ENCODE data around the gene DNAJB8. TPM values are rescaled to one million over a fixed set of nuclear protein-coding genes. Genes with fewer than 3 reads are reported as not detected.

The DNAJB8 gene
- total and polyA plus RNA-seq, 9 of the 15 experiments (the other 6 are each of a cell fraction or from before 2014, with no cell fraction given): not detected

DNA sequence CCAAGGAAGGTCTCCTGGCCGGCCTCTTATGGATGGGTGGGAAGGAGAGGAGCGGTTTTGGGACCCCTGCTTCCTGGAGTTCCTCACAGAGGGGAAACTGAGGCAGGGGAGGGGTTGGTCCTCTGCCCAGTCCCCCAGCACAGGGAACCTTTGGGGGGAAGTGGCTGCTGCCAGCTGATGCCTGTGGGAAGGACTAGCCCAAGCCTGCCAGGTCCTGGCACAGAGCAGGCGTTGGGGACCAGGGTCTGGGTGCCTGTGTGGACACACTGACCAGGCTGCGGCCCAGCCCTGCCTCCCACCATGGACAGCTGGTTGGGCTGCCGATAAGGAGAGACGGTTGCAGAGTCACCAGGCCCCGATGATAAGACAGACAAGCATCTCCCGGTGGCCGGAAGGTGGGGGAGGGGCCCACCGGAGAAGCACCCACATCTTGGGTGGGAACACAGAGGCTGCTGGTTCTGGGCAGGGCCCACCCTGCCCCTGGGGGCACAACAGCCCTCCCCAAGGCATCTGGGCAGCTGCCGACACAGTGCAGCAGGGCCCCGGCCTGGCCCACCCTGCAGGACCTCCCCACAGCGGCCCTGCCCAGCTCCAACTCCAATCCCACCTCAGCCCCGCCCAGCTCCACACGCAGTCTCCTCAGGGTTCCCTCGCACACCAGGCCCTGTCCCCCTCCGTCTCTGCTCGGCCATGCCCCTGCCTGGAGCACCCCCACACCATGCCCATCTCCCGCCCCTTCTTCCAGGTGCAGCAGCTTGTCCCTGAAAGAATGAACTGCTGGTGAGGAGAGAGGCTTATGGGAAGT, 50.7 kb downstream of the DNAJB8 start (continued):
- peak; percentile 62; the same call in 1 of the 2 replicates for TF ChIP-seq ESRRA (IDR thresholded peaks at IDR 0.05; ENCODE audit: borderline replicate concordance, low read depth)
- peak; percentile 71 to 92; a peak in 2 of 4 replicates for TF ChIP-seq MAZ (CRISPR knock-in tag; conservative IDR thresholded peaks at IDR 0.05 in 1 of 2, IDR thresholded peaks at IDR 0.05 in 1 of 2)
- peak; percentile 71; the same call in 1 of the 2 replicates for TF ChIP-seq ZC3H4 (CRISPR knock-in tag; IDR thresholded peaks at IDR 0.05; ENCODE audit: borderline replicate concordance)
- TF ChIP-seq ZEB2 (IDR thresholded peaks at IDR 0.05): peak; percentile 59
- TF ChIP-seq ZNF253 (CRISPR knock-in tag; conservative IDR thresholded peaks at IDR 0.05): no peak
- no peak for TF ChIP-seq FOXJ3 (CRISPR knock-in tag; IDR thresholded peaks at IDR 0.05)
- no peak; a peak in 1 of 3 replicates for TF ChIP-seq CBX3 (IDR thresholded peaks at IDR 0.05; ENCODE audit: borderline replicate concordance in 1 of 2, low read length in 2 of 2)
- TF ChIP-seq ZNF175 (CRISPR knock-in tag; IDR thresholded peaks at IDR 0.05; ENCODE audit: low read depth): peak; percentile 93
- TF ChIP-seq, protein P1, sequence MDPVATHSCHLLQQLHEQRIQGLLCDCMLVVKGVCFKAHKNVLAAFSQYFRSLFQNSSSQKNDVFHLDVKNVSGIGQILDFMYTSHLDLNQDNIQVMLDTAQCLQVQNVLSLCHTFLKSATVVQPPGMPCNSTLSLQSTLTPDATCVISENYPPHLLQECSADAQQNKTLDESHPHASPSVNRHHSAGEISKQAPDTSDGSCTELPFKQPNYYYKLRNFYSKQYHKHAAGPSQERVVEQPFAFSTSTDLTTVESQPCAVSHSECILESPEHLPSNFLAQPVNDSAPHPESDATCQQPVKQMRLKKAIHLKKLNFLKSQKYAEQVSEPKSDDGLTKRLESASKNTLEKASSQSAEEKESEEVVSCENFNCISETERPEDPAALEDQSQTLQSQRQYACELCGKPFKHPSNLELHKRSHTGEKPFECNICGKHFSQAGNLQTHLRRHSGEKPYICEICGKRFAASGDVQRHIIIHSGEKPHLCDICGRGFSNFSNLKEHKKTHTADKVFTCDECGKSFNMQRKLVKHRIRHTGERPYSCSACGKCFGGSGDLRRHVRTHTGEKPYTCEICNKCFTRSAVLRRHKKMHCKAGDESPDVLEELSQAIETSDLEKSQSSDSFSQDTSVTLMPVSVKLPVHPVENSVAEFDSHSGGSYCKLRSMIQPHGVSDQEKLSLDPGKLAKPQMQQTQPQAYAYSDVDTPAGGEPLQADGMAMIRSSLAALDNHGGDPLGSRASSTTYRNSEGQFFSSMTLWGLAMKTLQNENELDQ (CRISPR knock-in tag; IDR thresholded peaks at IDR 0.05; ENCODE audit: borderline replicate concordance): no peak
- no peak for TF ChIP-seq SRSF9 (IDR thresholded peaks at IDR 0.05; ENCODE audit: borderline replicate concordance, low read depth, low read length)
- TF ChIP-seq PPARD (CRISPR knock-in tag; IDR thresholded peaks at IDR 0.05): no peak
- 0 out of 2 replicates have a peak, but pooled peaks have one; percentile 12 for TF ChIP-seq SIN3B (IDR thresholded peaks at IDR 0.05; ENCODE audit: low read depth)
- TF ChIP-seq, protein P2, sequence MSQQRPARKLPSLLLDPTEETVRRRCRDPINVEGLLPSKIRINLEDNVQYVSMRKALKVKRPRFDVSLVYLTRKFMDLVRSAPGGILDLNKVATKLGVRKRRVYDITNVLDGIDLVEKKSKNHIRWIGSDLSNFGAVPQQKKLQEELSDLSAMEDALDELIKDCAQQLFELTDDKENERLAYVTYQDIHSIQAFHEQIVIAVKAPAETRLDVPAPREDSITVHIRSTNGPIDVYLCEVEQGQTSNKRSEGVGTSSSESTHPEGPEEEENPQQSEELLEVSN (IDR thresholded peaks at IDR 0.05; ENCODE audit: borderline replicate concordance in 1 of 2, extremely low read depth in 1 of 2, insufficient read depth in 1 of 2, insufficient read length in 1 of 2, low read depth in 1 of 2, low read length in 1 of 2, poor library complexity in 1 of 2, severe bottlenecking in 1 of 2): peak; percentile 25 to 30
- peak; percentile 68 for TF ChIP-seq ZKSCAN8 (CRISPR knock-in tag; IDR thresholded peaks at IDR 0.05)
- peak; percentile 79 for TF ChIP-seq EGR1 (conservative IDR thresholded peaks at IDR 0.05)
- peak; percentile 92 for TF ChIP-seq GATAD2A (IDR thresholded peaks at IDR 0.05)
- no peak for TF ChIP-seq PCBP1 (IDR thresholded peaks at IDR 0.05; ENCODE audit: low read depth, low read length, poor library complexity, severe bottlenecking)
- 0 out of 2 replicates have a peak, but pooled peaks have one; percentile 10 for TF ChIP-seq POLR2AphosphoS2 (IDR thresholded peaks at IDR 0.05; ENCODE audit: low read length)
- TF ChIP-seq NFE2L1 (tag; IDR thresholded peaks at IDR 0.05; ENCODE audit: borderline replicate concordance, low read depth): no peak
- TF ChIP-seq, protein P3, sequence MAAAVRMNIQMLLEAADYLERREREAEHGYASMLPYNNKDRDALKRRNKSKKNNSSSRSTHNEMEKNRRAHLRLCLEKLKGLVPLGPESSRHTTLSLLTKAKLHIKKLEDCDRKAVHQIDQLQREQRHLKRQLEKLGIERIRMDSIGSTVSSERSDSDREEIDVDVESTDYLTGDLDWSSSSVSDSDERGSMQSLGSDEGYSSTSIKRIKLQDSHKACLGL (CRISPR knock-in tag; IDR thresholded peaks at IDR 0.05; ENCODE audit: borderline replicate concordance, poor library complexity, severe bottlenecking): no peak
- TF ChIP-seq, protein P4, sequence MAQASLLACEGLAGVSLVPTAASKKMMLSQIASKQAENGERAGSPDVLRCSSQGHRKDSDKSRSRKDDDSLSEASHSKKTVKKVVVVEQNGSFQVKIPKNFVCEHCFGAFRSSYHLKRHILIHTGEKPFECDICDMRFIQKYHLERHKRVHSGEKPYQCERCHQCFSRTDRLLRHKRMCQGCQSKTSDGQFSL (CRISPR knock-in tag; IDR thresholded peaks at IDR 0.05): peak; percentile 84
- TF ChIP-seq, protein P4 (tag; IDR thresholded peaks at IDR 0.05): peak; percentile 19 to 28; a peak in 2 of 4 replicates

Measured in K562 (cell line).